SU-DHL-6 (cell line): ENCODE data around the gene PDSS1.

ENCODE experiments used
- H2AFZ ChIP-seq: fragments of 200-600 bp; sonication (generic); 2 replicates; pipeline ENCODE4 v1.6.1; 2014; ENCODE audit warnings: low read depth, mild to moderate bottlenecking, moderate library complexity, mixed read lengths, antibody characterized with exemption, low read length; ENCODE audit not compliant: severe bottlenecking
- H3F3A ChIP-seq: fragments of 200-600 bp; shearing (Covaris generic); 2 replicates; pipeline ENCODE4 v1.6.0; 2016; ENCODE audit warnings: antibody characterized with exemption, mild to moderate bottlenecking; ENCODE audit not compliant: insufficient read depth
- H3K27ac ChIP-seq: fragments of 200-600 bp; sonication (generic); 2 replicates; pipeline ENCODE4 v1.5.1; 2016; ENCODE audit warnings: low read depth, mild to moderate bottlenecking, low read length, moderate library complexity, mixed read lengths
- H3K27me3 ChIP-seq: fragments of 200-600 bp; sonication (generic), shearing (Covaris generic); 2 replicates; pipeline ENCODE4 v1.6.0; 2014; ENCODE audit warnings: mild to moderate bottlenecking, low read length
- H3K36me3 ChIP-seq: fragments of 200-600 bp; sonication (generic); 2 replicates; pipeline ENCODE4 v1.6.1; 2014; ENCODE audit warnings: mild to moderate bottlenecking, low read length, mixed read lengths
- H3K4me2 ChIP-seq: fragments of 300-600, 200-600 bp; shearing (Covaris generic), sonication (generic); 2 replicates; pipeline ENCODE4 v1.6.0; 2014; ENCODE audit warnings: low read length, low read depth, mild to moderate bottlenecking; ENCODE audit not compliant: poor library complexity, severe bottlenecking
- H3K4me3 ChIP-seq: fragments of 200-600 bp; sonication (generic); 2 replicates; pipeline ENCODE4 v1.5.1; 2014; ENCODE audit warnings: antibody characterized with exemption, low read length, mild to moderate bottlenecking, mixed read lengths; ENCODE audit not compliant: insufficient read depth, poor library complexity, severe bottlenecking
- H3K79me2 ChIP-seq: fragments of 200-600 bp; sonication (generic); 2 replicates; pipeline ENCODE4 v1.6.1; 2014; ENCODE audit warnings: mild to moderate bottlenecking, low read length, moderate library complexity; ENCODE audit not compliant: insufficient read depth
- H3K9ac ChIP-seq: fragments of 200-600 bp; sonication (generic); 2 replicates; pipeline ENCODE4 v1.7.0; 2014; ENCODE audit warnings: mild to moderate bottlenecking, low read length
- H3K9me2 ChIP-seq: fragments of 200-600 bp; sonication (generic); replicated peaks from 2 replicates; pipeline ENCODE4 v1.6.1; 2014; ENCODE audit warnings: low read length; ENCODE audit not compliant: insufficient read depth
- H3K9me3 ChIP-seq: fragments of 200-600 bp; sonication (generic); 2 replicates; pipeline ENCODE4 v1.6.1; 2014; ENCODE audit warnings: low read length, mixed read lengths; ENCODE audit not compliant: insufficient read depth
- H4K20me1 ChIP-seq: fragments of 200-600 bp; sonication (generic); 2 replicates; pipeline ENCODE4 v1.6.1; 2014; ENCODE audit warnings: low read depth, mild to moderate bottlenecking, antibody characterized with exemption, low read length, moderate library complexity, mixed read lengths
- EZH2phosphoT487 ChIP-seq: fragments of 200-600 bp; sonication (generic), shearing (Covaris generic); conservative IDR thresholded peaks from 2 replicates; pipeline ENCODE4 v1.6.1; 2018; ENCODE audit warnings: mild to moderate bottlenecking, antibody characterized with exemption, low read length, moderate library complexity, mixed read lengths
- TF ChIP-seq, protein P1 (sequence below): fragments of 200-600 bp; sonication (generic); IDR thresholded peaks from one replicate; pipeline ENCODE4 v1.5.1; 2017; ENCODE audit warnings: antibody characterized with exemption, mild to moderate bottlenecking, low read length, moderate library complexity; ENCODE audit not compliant: insufficient read depth, poor library complexity, severe bottlenecking

PDSS1 gene

DNA sequence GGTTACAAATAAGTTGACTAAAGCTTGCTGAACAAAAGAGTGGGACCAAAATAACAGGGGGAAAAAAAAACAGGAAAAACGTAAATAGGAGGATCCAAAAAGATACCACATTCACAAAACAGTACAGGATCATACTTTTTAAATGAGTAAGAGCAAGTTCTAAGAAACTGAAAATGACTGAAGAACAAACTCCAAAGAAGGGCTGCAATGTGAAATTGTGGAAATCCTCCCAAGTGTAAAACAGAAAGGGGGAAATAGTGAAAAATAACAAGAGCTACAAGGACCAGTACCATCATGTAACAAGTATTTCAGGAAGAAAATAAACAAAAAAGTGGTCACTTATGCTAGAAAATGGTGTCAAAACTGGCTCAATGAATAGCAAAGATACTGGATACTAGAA lies 46.3 kb downstream of the PDSS1 start:
- peak overlapping the region; percentile 60; the same call in 1 of the 2 replicates for H3K27ac ChIP-seq
- no peak for TF ChIP-seq EZH2phosphoT487
- TF ChIP-seq, protein P1, sequence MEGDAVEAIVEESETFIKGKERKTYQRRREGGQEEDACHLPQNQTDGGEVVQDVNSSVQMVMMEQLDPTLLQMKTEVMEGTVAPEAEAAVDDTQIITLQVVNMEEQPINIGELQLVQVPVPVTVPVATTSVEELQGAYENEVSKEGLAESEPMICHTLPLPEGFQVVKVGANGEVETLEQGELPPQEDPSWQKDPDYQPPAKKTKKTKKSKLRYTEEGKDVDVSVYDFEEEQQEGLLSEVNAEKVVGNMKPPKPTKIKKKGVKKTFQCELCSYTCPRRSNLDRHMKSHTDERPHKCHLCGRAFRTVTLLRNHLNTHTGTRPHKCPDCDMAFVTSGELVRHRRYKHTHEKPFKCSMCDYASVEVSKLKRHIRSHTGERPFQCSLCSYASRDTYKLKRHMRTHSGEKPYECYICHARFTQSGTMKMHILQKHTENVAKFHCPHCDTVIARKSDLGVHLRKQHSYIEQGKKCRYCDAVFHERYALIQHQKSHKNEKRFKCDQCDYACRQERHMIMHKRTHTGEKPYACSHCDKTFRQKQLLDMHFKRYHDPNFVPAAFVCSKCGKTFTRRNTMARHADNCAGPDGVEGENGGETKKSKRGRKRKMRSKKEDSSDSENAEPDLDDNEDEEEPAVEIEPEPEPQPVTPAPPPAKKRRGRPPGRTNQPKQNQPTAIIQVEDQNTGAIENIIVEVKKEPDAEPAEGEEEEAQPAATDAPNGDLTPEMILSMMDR, result no peak
- peaks cover 69% of the 10 kb centered on the region for H3F3A ChIP-seq
- H4K20me1 ChIP-seq, result no peaks in the 10 kb centered on the region
- no peaks in the 10 kb centered on the region for H3K9me2 ChIP-seq
- H2AFZ ChIP-seq, result no peak overlapping the region
- H3K9ac ChIP-seq, result no peak overlapping the region
- H3K4me2 ChIP-seq, result no peak overlapping the region
- H3K27me3 ChIP-seq, result no peaks in the 10 kb centered on the region
- peaks cover 35% of the 10 kb centered on the region for H3K36me3 ChIP-seq
- H3K4me3 ChIP-seq, result no peak overlapping the region
- no peaks in the 10 kb centered on the region for H3K9me3 ChIP-seq
- H3K79me2 ChIP-seq, result peaks cover 4% of the 10 kb centered on the region; the same call in 1 of the 2 replicates

DNA sequence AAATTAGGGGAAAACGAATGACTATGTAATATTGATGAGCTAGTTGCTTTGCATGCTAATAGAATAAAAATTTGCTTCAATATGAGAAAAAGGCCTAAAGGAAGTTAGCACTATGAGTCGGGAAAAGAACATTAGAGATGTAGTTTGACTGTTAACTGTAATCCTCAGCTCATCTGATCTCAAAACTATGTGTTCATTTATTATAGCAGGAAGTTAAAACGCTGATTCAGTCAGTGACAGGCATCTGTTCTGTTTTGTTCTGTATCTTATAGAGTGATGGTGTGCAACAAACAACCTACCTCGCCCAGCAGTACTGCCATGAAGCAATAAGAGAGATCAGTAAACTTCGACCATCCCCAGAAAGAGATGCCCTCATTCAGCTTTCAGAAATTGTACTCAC lies 48.6 kb downstream of the PDSS1 start:
- Histone ChIP-seq H3K79me2 (peaks cover 8% of the 10 kb centered on the region; the same call in 1 of the 2 replicates), H3K27ac (peak overlapping the region; percentile 26; the same call in 1 of the 2 replicates), H3K4me2 (no peak overlapping the region), H2AFZ (no peak overlapping the region), H4K20me1 (no peaks in the 10 kb centered on the region), H3K9ac (no peak overlapping the region), H3K4me3 (no peak overlapping the region), H3K9me2 (no peaks in the 10 kb centered on the region), H3F3A (peaks cover 65% of the 10 kb centered on the region), H3K9me3 (no peaks in the 10 kb centered on the region), H3K27me3 (no peaks in the 10 kb centered on the region), H3K36me3 (peaks cover 53% of the 10 kb centered on the region)
- TF ChIP-seq, protein P1, result no peak
- TF ChIP-seq EZH2phosphoT487, result no peak

DNA sequence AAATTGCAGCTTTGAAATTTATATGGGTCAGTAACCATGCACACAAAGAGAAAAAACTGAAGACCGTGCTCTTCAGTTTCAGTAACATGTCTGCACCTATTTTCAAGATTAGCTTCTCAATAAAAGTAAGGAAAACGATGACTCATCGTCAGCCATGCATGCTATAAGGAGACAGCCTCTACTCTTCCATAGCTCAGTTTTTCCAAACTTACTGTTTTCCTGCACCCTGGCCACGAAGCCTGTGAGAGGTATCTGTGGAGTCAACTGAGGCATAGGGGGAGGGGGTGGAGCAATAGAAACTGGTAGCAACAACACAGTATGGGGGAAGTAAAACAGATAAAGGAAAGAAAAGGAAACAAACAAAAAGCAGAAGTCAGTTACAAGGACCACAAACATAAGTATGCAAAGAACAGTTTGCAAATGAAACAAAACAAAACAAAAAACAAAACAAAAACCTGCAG lies 58.0 kb downstream of the PDSS1 start:
- Histone ChIP-seq H3F3A (peaks cover 86% of the 10 kb centered on the region), H3K27me3 (no peaks in the 10 kb centered on the region), H3K4me2 (peak overlapping the region; percentile 43), H3K27ac (peak overlapping the region; percentile 72), H3K36me3 (peaks cover 57% of the 10 kb centered on the region), H2AFZ (no peak overlapping the region), H3K4me3 (no peak overlapping the region), H3K79me2 (peaks cover 26% of the 10 kb centered on the region), H3K9me2 (no peaks in the 10 kb centered on the region), H4K20me1 (no peaks in the 10 kb centered on the region), H3K9me3 (no peaks in the 10 kb centered on the region), H3K9ac (no peak overlapping the region)
- TF ChIP-seq, protein P1, result no peak
- no peak for TF ChIP-seq EZH2phosphoT487
